ENCODE measurements around the gene CEP95. TPM values are rescaled to one million over a fixed set of nuclear protein-coding genes. Genes with fewer than 3 reads are reported as not detected.

Gene CEP95
- total RNA-seq (2013; cell fraction: nucleolus; rRNA removed), result 185 and 189 TPM in 2 replicates
- total RNA-seq (2014; rRNA removed) (28.4 and 31.3 TPM in 2 replicates), total RNA-seq (2014; rRNA removed; fragmentation: Illumina TruSeq; extraction: Trizol) (35.1 and 36.6 TPM in 2 replicates), total RNA-seq (2021) (25.0 and 27.8 TPM in 2 replicates), polyA plus RNA-seq (2011; rRNA removed) (54.9 and 76.9 TPM in 2 replicates), polyA plus RNA-seq (2014; fragmentation: Illumina TruSeq; extraction: Trizol) (37.2 and 41.8 TPM in 2 replicates), polyA plus RNA-seq (2014; fragmentation: Nextera tagmentation; extraction: Ambion mirVana) (10 to 100 TPM; 17.7 to 22.6 TPM), polyA plus RNA-seq (2014; rRNA removed) (32.9 and 36.6 TPM in 2 replicates), polyA plus RNA-seq (2016; fragmentation: Nextera tagmentation; extraction: Ambion mirVana) (10 to 100 TPM; 24.7 to 25.5 TPM), polyA minus RNA-seq (2011; rRNA and poly(A)+ RNA removed) (29.8 and 30.0 TPM in 2 replicates), Bru-seq, nascent RNA (percentile 96 among the genes with signal in this experiment), BruChase-seq, experiment 1, labeled RNA remaining after a 6-hour chase (percentile 95 among the genes with signal in this experiment), BruChase-seq, experiment 2, labeled RNA remaining after a 2-hour chase (percentile 97 among the genes with signal in this experiment)
- polyA plus RNA-seq (2011; ENCODE audit: low read depth), result 30.9 TPM
- polyA plus RNA-seq (2011; cell fraction: cytosol; rRNA removed), result 14.0 and 14.4 TPM in 2 replicates
- 89.8 and 130 TPM in 2 replicates for polyA plus RNA-seq (2011; cell fraction: nucleus; rRNA removed)
- polyA plus RNA-seq (2012), result 37.3 and 43.4 TPM in 2 replicates
- 10.2 and 22.7 TPM in 2 replicates for polyA minus RNA-seq (2011; cell fraction: cytosol; rRNA and poly(A)+ RNA removed)
- polyA minus RNA-seq (2011; cell fraction: nucleus; rRNA and poly(A)+ RNA removed), result 38.3 and 61.3 TPM in 2 replicates
- long read RNA-seq, experiment 1, partial matches to known transcripts, result 0 of 9 reads
- long read RNA-seq, experiment 1, other reads (novel, unspliced or antisense), result 5 of 9 reads
- long read RNA-seq, experiment 2, transcript CEP95-203 (20 exons, 3,139 nt), result major isoform, 35 of 108 reads
- long read RNA-seq, experiment 2, partial matches to known transcripts, result 41 of 108 reads
- long read RNA-seq, experiment 2, other reads (novel, unspliced or antisense), result 30 of 108 reads

GRCh38 chr17:64506576-64507412, at the start of gene CEP95:
Gene CEP95 (plus strand): TSS chr17:64506977. CDS start chr17:64507098, 121 bp downstream.
- SMC1A ChIA-PET (ENCODE audit: uncharacterized antibody, unreplicated experiment), result interaction anchor here (0.8 to 2.9 kb wide), 11 partner anchors 8 to 188 kb away, joined by 3 to 25 read pairs (median 4); partner anchors contain the start of gene POLG2
- peak; percentile 82 for FAIRE-seq
- in situ Hi-C loops (cut with MboI) (loop anchor here (10.0 kb wide), 2 partner anchors 138 to 662 kb away; partner anchors contain the start of gene SMARCD2), intact Hi-C loops (cut with micrococcal nuclease; ENCODE audit: unreplicated experiment) (loop anchor here (2.0 kb wide), 1 partner anchor 142 kb away; no protein-coding TSS in a partner anchor)
- Histone ChIP-seq H3K4me3 (peak within 1 kb of the TSS; percentile 100), H3K36me3 (ENCODE audit: control insufficient read depth in 2 of 2, insufficient read depth in 2 of 2, low read length in 1 of 2) (peaks cover 2 to 30% of the 10 kb centered on the region in 2 experiments), H4K20me1 (ENCODE audit: control insufficient read depth, insufficient read depth) (peaks cover 6% of the 10 kb centered on the region), H3K4me1 (ENCODE audit: control insufficient read depth, insufficient read depth, low read length) (peaks cover 4% of the 10 kb centered on the region; the same call in 1 of the 2 replicates), H2AFZ (ENCODE audit: control insufficient read depth, low read depth, low read length) (peak within 1 kb of the TSS; percentile 86), H3K79me2 (ENCODE audit: control insufficient read depth, insufficient read depth, low read length) (peaks cover 72% of the 10 kb centered on the region), H3K27me3 (replicated peaks in 1 of 2; ENCODE audit: control insufficient read depth in 2 of 2, insufficient read depth in 2 of 2, low read length in 1 of 2) (no peaks in the 10 kb centered on the region), H3K9me3 (replicated peaks; ENCODE audit: control insufficient read depth, insufficient read depth, low read length) (no peaks in the 10 kb centered on the region), H3K27ac (ENCODE audit: control insufficient read depth, insufficient read depth) (peak within 1 kb of the TSS; percentile 100), H3K4me2 (ENCODE audit: control insufficient read depth, insufficient read depth) (peak within 1 kb of the TSS; percentile 61), H3K9ac (ENCODE audit: control insufficient read depth, insufficient read depth, low read length) (peak within 1 kb of the TSS; percentile 100)
- CTCF ChIA-PET, result interaction anchor here (0.6 to 6.8 kb wide), 8 partner anchors 8 to 216 kb away, joined by 3 to 89 read pairs (median 6); partner anchors contain the start of gene POLG2
- POLR2A ChIA-PET, result interaction anchor here (0.6 to 3.0 kb wide), 10 partner anchors 9 to 885 kb away, joined by 3 to 64 read pairs (median 3); partner anchors contain the start of genes MAP3K3 and POLG2
- BruUV-seq (replicated peaks), result no TSS peak
- under 1% methylated on average over 77 of the region's 77 CpGs for WGBS (ENCODE audit: insufficient coverage, insufficient replicate concordance, low lambda C conversion rate, missing lambda C conversion rate)
- RAD21 ChIA-PET (ENCODE audit: unreplicated experiment), result interaction anchor here (0.6 to 2.6 kb wide), 8 partner anchors 9 to 884 kb away, joined by 3 to 11 read pairs (median 3); partner anchors contain the start of genes MAP3K3 and POLG2
- DNase-seq (ENCODE audit: low read depth, low spot score), result peak; percentile 90
- peak; percentile 75 for ATAC-seq
- peak; percentile 37 for TF ChIP-seq MYC (IDR thresholded peaks at IDR 0.05; ENCODE audit: insufficient read depth, insufficient read length, insufficient replicate concordance, low read length, severe bottlenecking)
- TF ChIP-seq, protein P1, sequence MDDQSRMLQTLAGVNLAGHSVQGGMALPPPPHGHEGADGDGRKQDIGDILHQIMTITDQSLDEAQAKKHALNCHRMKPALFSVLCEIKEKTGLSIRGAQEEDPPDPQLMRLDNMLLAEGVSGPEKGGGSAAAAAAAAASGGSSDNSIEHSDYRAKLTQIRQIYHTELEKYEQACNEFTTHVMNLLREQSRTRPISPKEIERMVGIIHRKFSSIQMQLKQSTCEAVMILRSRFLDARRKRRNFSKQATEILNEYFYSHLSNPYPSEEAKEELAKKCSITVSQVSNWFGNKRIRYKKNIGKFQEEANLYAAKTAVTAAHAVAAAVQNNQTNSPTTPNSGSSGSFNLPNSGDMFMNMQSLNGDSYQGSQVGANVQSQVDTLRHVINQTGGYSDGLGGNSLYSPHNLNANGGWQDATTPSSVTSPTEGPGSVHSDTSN (IDR thresholded peaks at IDR 0.05; ENCODE audit: insufficient replicate concordance, low read depth, low read length), result peak; percentile 86
- no peak for TF ChIP-seq MYB (IDR thresholded peaks at IDR 0.05; ENCODE audit: borderline replicate concordance, low read depth, low read length)
- TF ChIP-seq JUNB (IDR thresholded peaks at IDR 0.05), result no peak; the same call in 1 of the 2 replicates
- peak; percentile 27; the same call in 1 of the 2 replicates for TF ChIP-seq POLR2AphosphoS2 (IDR thresholded peaks at IDR 0.05; ENCODE audit: low read depth, low read length)
- TF ChIP-seq DPF2 (IDR thresholded peaks at IDR 0.05), result peak; percentile 42; the same call in 1 of the 2 replicates
- TF ChIP-seq NR2F1 (conservative IDR thresholded peaks at IDR 0.05), result peak; percentile 52; the same call in 1 of the 2 replicates
- no peak for TF ChIP-seq ZNF384 (IDR thresholded peaks at IDR 0.05; ENCODE audit: borderline replicate concordance, low read depth, low read length)
- peak; percentile 81; the same call in 1 of the 2 replicates for TF ChIP-seq YY1 (IDR thresholded peaks at IDR 0.05; ENCODE audit: low read depth, low read length)
- TF ChIP-seq RCOR1 (conservative IDR thresholded peaks at IDR 0.05; ENCODE audit: low read depth, low read length), result no peak
- TF ChIP-seq, protein P2, sequence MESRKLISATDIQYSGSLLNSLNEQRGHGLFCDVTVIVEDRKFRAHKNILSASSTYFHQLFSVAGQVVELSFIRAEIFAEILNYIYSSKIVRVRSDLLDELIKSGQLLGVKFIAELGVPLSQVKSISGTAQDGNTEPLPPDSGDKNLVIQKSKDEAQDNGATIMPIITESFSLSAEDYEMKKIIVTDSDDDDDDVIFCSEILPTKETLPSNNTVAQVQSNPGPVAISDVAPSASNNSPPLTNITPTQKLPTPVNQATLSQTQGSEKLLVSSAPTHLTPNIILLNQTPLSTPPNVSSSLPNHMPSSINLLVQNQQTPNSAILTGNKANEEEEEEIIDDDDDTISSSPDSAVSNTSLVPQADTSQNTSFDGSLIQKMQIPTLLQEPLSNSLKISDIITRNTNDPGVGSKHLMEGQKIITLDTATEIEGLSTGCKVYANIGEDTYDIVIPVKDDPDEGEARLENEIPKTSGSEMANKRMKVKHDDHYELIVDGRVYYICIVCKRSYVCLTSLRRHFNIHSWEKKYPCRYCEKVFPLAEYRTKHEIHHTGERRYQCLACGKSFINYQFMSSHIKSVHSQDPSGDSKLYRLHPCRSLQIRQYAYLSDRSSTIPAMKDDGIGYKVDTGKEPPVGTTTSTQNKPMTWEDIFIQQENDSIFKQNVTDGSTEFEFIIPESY (IDR thresholded peaks at IDR 0.05), result no peak
- TF ChIP-seq PML (IDR thresholded peaks at IDR 0.05; ENCODE audit: low read length), result peak; percentile 69; the same call in 1 of the 2 replicates
- TF ChIP-seq NFXL1 (IDR thresholded peaks at IDR 0.05; ENCODE audit: borderline replicate concordance), result no peak
- no peak for TF ChIP-seq SMAD5 (IDR thresholded peaks at IDR 0.05; ENCODE audit: low read depth)
- peak; percentile 94 for TF ChIP-seq CHD2 (IDR thresholded peaks at IDR 0.05; ENCODE audit: borderline replicate concordance, low read depth, low read length)

Measured in GM12878 (cell line).